ENCODE results near the gene TRIM37.

Gene TRIM37

DNA sequence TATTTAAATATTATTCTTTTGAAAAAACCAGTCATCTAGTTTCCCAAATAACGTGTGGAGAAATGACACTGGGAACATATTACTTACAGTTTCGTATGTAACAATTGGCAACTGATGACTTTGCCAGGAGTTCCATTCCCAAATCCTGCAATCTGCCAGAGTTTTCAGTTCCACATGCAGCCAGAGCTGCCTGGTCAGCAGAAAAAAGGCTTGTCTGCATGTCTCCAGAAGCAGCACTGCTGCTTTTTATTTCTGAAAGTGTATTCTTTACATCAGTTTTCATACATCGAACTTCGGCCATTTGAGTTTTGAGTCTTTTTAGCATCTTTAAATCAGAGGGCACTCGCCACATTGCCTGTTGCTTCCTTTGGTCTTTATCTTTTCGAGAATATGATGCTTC is 78.4 kb downstream of the TRIM37 start:
- DNase-seq (ENCODE audit: low spot score): no peak

- DNase-seq (ENCODE audit: low spot score): no peak
Measured at GRCh38 chr17:59027750-59028149, 78.9 kb downstream of the TRIM37 start.

DNA sequence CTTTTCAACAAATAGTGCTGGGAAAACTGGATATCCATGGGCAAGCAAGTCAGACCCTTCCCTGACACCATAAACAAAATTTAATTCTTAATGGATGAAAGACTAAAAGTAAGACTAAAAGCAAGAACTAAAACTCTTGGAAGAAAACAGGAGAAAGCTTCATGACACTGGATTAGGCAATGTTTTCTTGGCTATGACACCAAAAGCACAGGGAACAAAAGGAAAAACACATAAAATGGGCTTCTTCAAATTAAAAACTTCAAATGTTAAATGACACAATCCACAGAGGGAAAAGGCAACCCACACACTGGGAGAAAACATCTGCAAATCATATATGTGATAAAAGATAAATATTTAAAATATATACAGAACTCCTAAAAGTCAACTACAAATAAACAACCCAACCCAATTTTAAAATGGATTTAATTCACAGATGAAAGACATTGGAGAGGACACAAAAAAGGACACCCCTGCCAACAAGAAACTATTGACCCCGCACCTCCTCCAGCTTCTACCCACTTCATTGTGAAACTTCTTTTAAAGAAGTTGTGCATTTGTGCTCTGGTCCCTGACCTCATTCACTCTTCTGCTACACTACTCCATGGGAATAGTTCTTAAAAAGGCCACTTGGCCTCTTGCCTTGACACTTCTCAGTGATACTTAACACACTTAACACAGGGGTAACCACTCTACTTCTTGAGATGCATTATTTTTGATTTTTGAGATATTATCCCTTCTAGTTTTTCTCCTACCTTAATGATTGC is 80.3 kb downstream of the TRIM37 start:
- no peak for DNase-seq (ENCODE audit: low spot score)

DNA sequence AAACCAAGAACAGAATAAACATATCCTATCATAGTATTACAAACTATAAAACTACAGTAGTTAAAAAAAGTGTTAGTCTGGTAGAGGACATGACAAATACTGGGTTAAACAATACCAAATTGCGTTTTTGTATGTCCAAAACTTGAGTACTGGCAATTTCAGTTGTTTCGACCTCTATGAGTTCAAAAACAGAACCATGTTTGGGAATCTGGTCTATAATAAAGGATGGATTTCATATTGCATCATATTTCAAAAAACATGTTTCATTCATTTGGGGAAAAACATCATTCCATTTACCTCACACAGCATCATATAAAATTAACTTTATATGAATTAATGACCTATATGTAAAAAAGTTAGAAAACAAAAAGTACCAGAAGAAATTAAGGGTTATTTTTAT is 81.8 kb downstream of the TRIM37 start:
- DNase-seq (ENCODE audit: low spot score): no peak

DNA sequence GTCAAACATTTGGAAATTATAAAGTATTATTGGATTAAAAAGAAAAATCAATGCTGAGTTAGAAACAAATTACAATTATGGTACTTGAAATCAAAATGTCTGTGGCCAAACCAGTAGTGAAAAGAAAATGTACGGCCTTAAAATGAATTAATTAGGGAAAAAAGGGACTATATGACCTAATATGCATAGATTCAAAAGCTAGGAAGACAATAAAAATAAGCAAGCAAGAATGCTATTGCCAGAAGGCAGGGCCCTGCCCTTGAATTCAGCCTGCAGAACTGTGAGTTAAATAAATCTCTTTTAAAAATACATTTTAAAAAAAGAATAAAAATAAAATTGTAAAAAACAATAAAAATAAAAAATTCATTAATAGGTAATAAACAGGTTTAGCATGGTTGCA is 88.7 kb downstream of the TRIM37 start:
- no peak for DNase-seq (ENCODE audit: low spot score)

- DNase-seq (ENCODE audit: low spot score): no peak
Measured at GRCh38 chr17:59011975-59012374, 94.7 kb downstream of the TRIM37 start.

GRCh38 chr17:59010026-59010425 is 96.7 kb downstream of the TRIM37 start:
- no peak for DNase-seq (ENCODE audit: low spot score)

DNA sequence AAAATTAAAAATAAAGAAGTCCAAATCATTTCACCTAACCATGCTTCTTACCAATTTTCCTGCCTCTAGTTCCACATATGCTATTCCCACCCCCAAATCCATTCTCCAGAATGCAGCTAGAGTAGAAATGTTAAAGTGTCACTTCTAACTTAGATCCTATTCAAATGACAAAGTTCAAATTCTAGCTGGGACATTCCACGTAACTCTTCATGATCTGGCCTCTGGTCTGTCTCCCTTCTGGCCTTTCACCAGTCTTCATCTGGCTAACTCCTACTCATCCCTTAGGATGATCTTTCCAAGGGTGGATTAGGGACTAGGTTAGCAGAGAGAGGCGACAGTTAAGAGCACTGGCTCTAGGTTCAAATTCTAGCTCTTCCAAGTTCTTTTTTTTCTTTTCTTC is 97.9 kb downstream of the TRIM37 start:
- DNase-seq (ENCODE audit: low spot score): no peak

DNA sequence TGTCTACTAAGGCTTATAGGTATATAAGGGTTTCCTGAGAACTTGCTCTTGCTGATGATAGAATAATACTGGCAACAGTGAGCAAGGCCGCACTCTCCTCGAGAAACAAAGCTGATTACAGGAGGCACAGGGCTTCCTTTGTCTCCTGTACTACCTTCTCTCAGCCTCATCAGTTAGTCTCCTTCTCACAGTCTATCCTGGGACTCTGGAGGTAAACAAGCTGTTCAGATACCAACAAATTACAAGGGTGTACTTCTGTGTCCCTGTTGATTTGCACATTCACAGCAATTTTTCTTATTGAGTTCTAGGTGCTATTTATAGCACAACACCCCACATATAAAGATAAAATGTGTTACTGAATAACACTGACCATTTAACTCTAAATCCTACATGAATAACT is 98.7 kb downstream of the TRIM37 start:
- DNase-seq (ENCODE audit: low spot score): no peak

DNA sequence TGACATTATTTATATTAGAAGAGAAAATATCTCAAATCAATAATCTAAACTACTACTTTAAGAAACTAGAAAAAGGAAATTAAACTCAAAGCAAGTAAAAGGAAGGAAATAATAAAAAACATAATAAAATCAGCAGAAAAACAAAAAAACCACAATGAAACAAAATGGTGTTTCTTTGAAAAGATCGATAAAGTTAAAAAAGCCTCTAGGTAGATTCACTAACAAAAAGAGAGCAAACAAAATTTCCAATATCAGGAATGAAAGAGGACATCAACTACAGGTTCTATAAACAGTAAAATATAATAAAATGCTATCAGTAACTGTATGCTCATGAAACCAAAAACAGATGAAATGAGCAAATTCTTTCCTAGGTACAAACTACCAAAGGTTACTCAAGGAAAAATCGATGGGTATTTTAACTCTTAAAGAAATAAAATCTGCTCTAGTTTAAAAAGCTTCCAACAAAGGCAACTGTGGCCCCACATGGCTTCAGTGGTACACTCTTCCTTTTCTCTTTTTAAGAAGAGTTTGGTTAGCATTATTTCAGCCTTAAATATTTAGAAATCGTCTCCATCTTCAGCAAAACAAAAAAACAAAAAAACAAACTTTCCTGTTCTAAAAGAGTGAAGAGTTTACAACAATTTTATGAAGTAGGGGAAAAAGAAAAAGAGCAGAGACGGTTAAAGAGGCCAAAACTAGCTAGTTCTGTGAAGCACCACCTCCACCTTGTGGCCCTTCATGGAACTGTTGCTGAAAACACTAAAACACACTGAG is 102.2 kb downstream of the TRIM37 start:
- DNase-seq (ENCODE audit: low spot score): peak; percentile 65

- DNase-seq (ENCODE audit: low spot score): no peak
Measured at GRCh38 chr17:59003860-59004259, 102.8 kb downstream of the TRIM37 start.

- no peak for DNase-seq (ENCODE audit: low spot score)
Measured at GRCh38 chr17:59002848-59003247, 103.8 kb downstream of the TRIM37 start.

GRCh38 chr17:59002126-59002525 is 104.6 kb downstream of the TRIM37 start:
- no peak for DNase-seq (ENCODE audit: low spot score)

DNA sequence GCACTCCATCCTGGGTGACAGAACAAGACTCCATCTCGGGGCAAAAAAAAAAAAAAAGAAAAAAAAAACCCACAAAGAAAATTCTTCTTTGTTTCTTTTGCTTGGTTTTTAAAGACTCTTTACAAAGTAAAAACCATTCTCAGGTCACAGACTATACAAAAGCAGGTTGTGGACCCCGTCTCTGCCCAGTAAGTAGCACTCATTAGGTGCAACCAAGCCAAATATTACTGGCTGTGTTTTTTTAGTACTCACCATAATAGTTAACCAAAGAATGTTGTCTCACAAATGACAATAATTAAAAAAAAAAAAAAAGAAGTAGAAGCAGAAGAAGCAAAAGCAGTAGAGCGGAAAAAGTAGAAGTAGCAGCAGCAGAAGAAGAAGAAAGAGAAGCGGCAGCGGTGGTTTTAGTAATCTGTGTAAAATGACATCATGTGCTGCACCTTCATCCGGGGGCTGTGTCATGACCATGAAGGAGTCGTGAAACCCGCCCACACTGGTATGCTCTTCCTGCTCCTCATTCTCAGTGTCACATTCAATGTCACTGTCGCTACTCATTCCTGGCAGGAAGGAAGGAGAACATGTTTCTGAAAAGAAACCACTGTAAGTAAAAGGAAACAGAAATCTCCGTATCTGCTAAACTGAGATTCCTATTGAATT is 105.4 kb downstream of the TRIM37 start:
- DNase-seq (ENCODE audit: low spot score): no peak

DNA sequence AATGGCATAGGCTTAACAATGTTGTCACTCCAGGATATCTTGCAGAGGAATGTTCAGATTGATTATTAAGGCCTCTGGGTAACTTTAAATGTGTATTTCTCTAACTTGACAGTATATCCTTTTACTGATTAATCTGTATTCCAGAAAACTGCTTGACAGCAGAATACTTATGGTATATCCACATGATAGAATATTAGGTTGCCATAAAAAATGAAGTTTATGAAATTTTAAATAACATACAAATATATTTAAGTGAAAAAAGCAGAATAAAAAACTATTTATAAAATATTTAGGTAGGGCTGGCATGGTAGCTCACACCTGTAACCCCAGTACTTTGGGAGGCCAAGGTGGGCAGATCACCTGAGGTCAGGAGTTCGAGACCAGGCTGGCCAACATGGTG is 106.7 kb downstream of the TRIM37 start:
- DNase-seq (ENCODE audit: low spot score): no peak

GRCh38 chr17:58999500-58999899 is 107.2 kb downstream of the TRIM37 start:
- no peak for DNase-seq (ENCODE audit: low spot score)

GRCh38 chr17:58998871-58999270 is 107.8 kb downstream of the TRIM37 start:
- no peak for DNase-seq (ENCODE audit: low spot score)

- DNase-seq (ENCODE audit: low spot score): no peak
Measured at GRCh38 chr17:58997756-58998553, 108.7 kb downstream of the TRIM37 start.

DNA sequence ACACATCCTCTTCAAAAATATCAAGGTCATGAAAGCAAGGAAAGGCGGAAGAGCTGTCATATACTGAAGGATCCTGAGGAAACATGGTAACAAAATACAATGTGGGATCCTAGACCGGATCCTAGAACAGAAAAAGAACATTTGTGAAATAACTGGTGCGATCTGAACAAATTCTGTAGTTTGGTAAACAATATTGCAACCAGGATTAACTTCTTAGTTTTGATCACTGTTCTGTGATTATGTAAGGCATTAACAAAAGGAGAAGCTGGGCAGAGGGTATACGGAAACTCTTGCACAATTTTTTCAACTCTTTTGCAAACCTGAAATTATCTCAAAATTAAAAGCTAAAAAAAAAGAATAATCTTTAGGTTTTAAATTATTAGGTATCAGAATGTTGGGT is 109.7 kb downstream of the TRIM37 start:
- no peak for DNase-seq (ENCODE audit: low spot score)

GRCh38 chr17:58995247-58995940 is 111.3 kb downstream of the TRIM37 start:
- no peak for DNase-seq (ENCODE audit: low spot score)

DNA sequence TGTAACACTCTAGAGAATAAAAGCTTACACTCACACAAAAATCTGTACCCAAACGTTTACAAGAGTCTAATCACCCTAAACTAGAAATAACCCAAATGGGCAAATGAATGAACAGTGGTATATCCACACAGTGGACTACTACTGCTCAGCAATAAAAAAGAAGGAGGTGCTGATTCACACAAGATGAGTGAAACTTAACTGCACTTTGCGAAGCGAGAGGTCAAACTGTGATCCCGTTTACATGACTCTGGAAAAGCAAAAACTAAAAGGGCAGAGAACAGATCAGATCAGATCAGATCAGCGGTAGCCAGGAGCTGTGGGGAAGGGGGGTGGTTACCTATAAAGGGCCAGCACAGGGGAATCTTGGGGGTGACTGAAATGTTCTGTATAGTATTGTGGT is 113.4 kb downstream of the TRIM37 start:
- no peak for DNase-seq (ENCODE audit: low spot score)

Data from AG20443 (cell line).